Measurements from ENCODE around the gene ZNF284.

DNA sequence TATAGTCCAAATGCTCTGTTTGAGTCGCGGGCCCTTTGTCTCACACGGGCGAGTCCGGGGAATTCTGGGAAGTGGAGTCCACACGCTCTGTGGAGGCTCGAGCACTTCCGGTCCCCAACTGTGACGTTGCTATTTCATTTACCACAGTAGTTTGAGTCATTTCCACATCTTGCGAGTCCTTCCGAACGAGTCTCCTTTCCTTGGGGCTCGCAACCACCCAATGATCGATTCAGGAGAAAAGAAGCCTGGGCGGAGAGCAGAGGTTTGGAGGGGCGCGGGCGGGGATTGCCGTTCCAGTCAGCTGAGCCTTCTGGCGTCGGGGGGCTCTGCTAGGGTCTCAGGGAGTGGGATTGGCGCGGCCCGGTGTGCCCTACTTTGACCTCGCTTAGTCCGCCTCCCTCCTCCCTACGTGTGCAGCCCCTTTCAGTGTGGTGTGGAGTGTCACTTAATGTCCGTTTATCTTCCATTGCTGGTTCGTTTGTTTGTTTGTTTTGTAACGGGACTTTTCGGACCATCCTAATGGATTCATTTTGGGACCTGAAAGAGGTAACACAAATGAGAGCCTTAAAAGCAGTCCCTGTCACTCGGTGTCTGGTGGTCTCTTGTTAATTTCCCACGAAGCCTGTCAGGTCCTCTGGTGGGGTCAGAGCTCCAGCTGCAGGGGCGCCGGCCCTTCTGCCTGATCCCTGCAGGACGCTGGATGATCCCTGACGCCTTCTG lies 46.6 kb upstream of the ZNF284 start, which contains the start of gene ZNF222:
- TF ChIP-seq MYC (IDR thresholded peaks at IDR 0.05; ENCODE audit: borderline replicate concordance, low read length) = no peak
- TF ChIP-seq, protein P1, sequence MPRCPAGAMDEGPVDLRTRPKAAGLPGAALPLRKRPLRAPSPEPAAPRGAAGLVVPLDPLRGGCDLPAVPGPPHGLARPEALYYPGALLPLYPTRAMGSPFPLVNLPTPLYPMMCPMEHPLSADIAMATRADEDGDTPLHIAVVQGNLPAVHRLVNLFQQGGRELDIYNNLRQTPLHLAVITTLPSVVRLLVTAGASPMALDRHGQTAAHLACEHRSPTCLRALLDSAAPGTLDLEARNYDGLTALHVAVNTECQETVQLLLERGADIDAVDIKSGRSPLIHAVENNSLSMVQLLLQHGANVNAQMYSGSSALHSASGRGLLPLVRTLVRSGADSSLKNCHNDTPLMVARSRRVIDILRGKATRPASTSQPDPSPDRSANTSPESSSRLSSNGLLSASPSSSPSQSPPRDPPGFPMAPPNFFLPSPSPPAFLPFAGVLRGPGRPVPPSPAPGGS (IDR thresholded peaks at IDR 0.05) = no peak
- 0 out of 2 replicates have a peak, but pooled peaks have one; percentile 9 for TF ChIP-seq POLR2A (IDR thresholded peaks at IDR 0.05; ENCODE audit: low read length)

Measured in A549 (cell line).